Peyer's patch (tissue), 4 donors: Measurements from ENCODE around the gene MARCKSL1. TPM values are rescaled to one million over a fixed set of nuclear protein-coding genes. Genes with fewer than 3 reads are reported as not detected.
A peak's percentile ranks its signal among the peaks of the same experiment; 100 is the strongest.

Experiments
- DNase-seq, 3 donors: peaks; one replicate each; pipeline ENCODE4 v3.0.0-alpha.2; 2017 to 2019
- H3K27ac ChIP-seq, 4 donors: fragments of 200-600 bp; sonication (generic); one replicate each; pipeline ENCODE4 v1.5.1; 2016 to 2019
- H3K27me3 ChIP-seq, 2 donors: fragments of 200-600 bp; sonication (generic); one replicate each; pipeline ENCODE4 v1.5.1; 2019
- H3K36me3 ChIP-seq, 3 donors: fragments of 200-600 bp; sonication (generic); one replicate each; pipeline ENCODE4 v1.5.1; 2016 to 2019
- H3K4me1 ChIP-seq, 4 donors: fragments of 200-600 bp; sonication (generic); one replicate each; pipeline ENCODE4 v1.5.1; 2016 to 2019
- H3K4me3 ChIP-seq, 4 donors: fragments of 200-600 bp; sonication (generic); 1 replicate in 3 of 4; 2 replicates in 1 of 4; pipeline ENCODE4 v1.5.1; 2016 to 2019; ENCODE audit warnings: mild to moderate bottlenecking in 1 of 4
- H3K9me3 ChIP-seq, 4 donors: fragments of 200-600 bp; sonication (generic); one replicate each; pipeline ENCODE4 v1.5.1; 2016 to 2019; ENCODE audit warnings: mild to moderate bottlenecking in 1 of 4
- CTCF ChIP-seq, 6 experiments: fragments of 450-650 bp in 4 of 6; fragments of 200-600 bp in 2 of 6; sonication (generic) in 1 of 6; IDR thresholded peaks; one replicate each; pipeline ENCODE4 v1.5.1; 2017 to 2019; ENCODE audit warnings: antibody characterized with exemption in 6 of 6, mild to moderate bottlenecking in 3 of 6, moderate library complexity in 1 of 6
- POLR2A ChIP-seq, 2 donors: fragments of 450-650 bp; IDR thresholded peaks; one replicate each; pipeline ENCODE4 v1.5.1; 2017; ENCODE audit warnings: antibody characterized with exemption in 2 of 2, mild to moderate bottlenecking in 2 of 2, moderate library complexity in 2 of 2
- total RNA-seq, 4 donors: library from RNA; depleted of rRNA; stranded (reverse); fragments of >200 nt; gene quantifications; one replicate each; pipeline ENCODE4 v1.1.0, GENCODE V29; 2016

The MARCKSL1 gene
- total RNA-seq, 4 donors from 2014 or later, result 19.1 to 51.2 (median 35.9) TPM

DNA sequence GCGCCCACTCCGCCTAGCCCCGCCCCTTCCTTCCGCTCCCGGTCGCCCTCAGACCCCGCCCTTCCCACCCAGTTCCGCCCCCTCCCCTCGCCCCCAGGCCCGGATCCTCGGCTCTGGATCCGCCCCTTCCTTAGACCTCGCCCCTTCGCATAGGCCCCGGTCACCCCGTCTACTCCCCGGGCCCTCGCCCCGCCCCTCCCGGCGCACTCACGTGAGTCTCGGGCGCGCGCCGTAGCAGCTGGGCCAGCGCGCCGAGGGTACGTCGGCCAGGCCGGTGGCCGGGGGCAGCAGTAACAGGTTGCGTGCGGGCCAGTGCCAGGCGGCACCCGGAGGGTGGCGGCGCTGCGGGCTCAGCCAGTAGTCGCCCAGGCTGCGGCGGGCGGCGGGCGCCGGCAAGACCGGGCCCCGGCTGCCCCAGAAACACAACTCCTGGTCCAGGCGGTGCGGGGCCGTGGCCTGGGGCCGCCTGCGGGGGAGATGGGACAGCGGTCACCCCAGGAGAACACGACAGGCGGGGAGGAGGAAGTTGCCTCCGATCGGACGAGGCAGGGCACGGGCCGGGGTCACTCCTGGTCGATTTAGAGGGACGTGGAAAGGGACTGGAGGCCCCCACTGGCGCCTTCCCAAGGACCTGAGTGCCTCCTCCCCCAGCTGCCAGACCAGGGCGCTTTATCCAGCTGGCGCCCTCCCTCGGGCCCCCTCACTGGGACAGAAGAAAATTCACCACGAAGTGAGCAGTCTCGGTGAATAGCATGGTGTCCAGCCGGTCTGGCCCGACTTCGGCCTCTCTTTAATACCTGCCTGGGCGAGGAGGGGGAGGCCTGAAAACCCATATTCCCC is 15.6 kb upstream of the MARCKSL1 start:
- no peaks in the 10 kb centered on the region for H3K36me3 ChIP-seq
- peaks cover 0 to 22% (median 0%) of the 10 kb centered on the region in 4 donors for H3K4me1 ChIP-seq
- peak; percentile 95 to 97 (median 95) for DNase-seq
- no peaks in the 10 kb centered on the region for H3K9me3 ChIP-seq
- TF ChIP-seq POLR2A (IDR thresholded peaks at IDR 0.05) (peak; percentile 69 to 70), CTCF (IDR thresholded peaks at IDR 0.05) (peak in 1 of 6 experiments; percentile 3)
- no peaks in the 10 kb centered on the region for H3K27me3 ChIP-seq
- peak overlapping the region; percentile 64 to 86 (median 75) for H3K4me3 ChIP-seq
- peak overlapping the region; percentile 87 to 95 (median 90) for H3K27ac ChIP-seq

GRCh38 chr1:32350785-32351398 is 14.9 kb upstream of the MARCKSL1 start:
- Histone ChIP-seq H3K4me1 (peaks cover 0 to 22% (median 0%) of the 10 kb centered on the region in 4 donors), H3K27ac (peak overlapping the region; percentile 87 to 95 (median 90)), H3K9me3 (no peaks in the 10 kb centered on the region), H3K4me3 (peak overlapping the region; percentile 64 to 86 (median 75)), H3K36me3 (no peaks in the 10 kb centered on the region), H3K27me3 (no peaks in the 10 kb centered on the region)
- no peak for DNase-seq
- TF ChIP-seq POLR2A (IDR thresholded peaks at IDR 0.05), result no peak
- peak; percentile 60 to 83 (median 72) for TF ChIP-seq CTCF (IDR thresholded peaks at IDR 0.05)

GRCh38 chr1:32349211-32349708 is 13.2 kb upstream of the MARCKSL1 start:
- no peak overlapping the region for H3K4me3 ChIP-seq
- peak overlapping the region in 1 of 4 donors; percentile 32 for H3K27ac ChIP-seq
- TF ChIP-seq POLR2A (IDR thresholded peaks at IDR 0.05) (no peak), CTCF (IDR thresholded peaks at IDR 0.05) (no peak)
- peaks cover 0 to 22% (median 0%) of the 10 kb centered on the region in 4 donors for H3K4me1 ChIP-seq
- no peaks in the 10 kb centered on the region for H3K36me3 ChIP-seq
- no peak for DNase-seq
- no peaks in the 10 kb centered on the region for H3K27me3 ChIP-seq
- no peaks in the 10 kb centered on the region for H3K9me3 ChIP-seq

- no peaks in the 10 kb centered on the region for H3K27me3 ChIP-seq
- H3K36me3 ChIP-seq, result no peaks in the 10 kb centered on the region
- H3K27ac ChIP-seq, result no peak overlapping the region
- no peaks in the 10 kb centered on the region for H3K4me1 ChIP-seq
- H3K4me3 ChIP-seq, result no peak overlapping the region
- TF ChIP-seq POLR2A (IDR thresholded peaks at IDR 0.05) (no peak), CTCF (IDR thresholded peaks at IDR 0.05) (no peak)
- DNase-seq, result no peak
- no peaks in the 10 kb centered on the region for H3K9me3 ChIP-seq
Measured at GRCh38 chr1:32346532-32347157, 10.6 kb upstream of the MARCKSL1 start.

- Histone ChIP-seq H3K9me3 (no peaks in the 10 kb centered on the region), H3K27ac (no peak overlapping the region), H3K36me3 (no peaks in the 10 kb centered on the region), H3K27me3 (no peaks in the 10 kb centered on the region), H3K4me3 (no peak overlapping the region), H3K4me1 (no peaks in the 10 kb centered on the region)
- TF ChIP-seq POLR2A (IDR thresholded peaks at IDR 0.05), result no peak
- peak in 1 of 3 donors; percentile 66 for DNase-seq
Measured at GRCh38 chr1:32345289-32345827, 9.3 kb upstream of the MARCKSL1 start.
